Cardiac muscle cell (in vitro differentiated cells and primary cell): ENCODE measurements around the gene TMEM191C. TPM values are rescaled to one million over a fixed set of nuclear protein-coding genes. Genes with fewer than 3 reads are reported as not detected.
"Not testable (repeated sequence)": the region's sequence is repeated elsewhere in the genome, so short reads cannot be mapped to it uniquely, and the experiment has no call there.

Source experiments
- DNase-seq, 2 donors: peaks; one replicate each; pipeline versions ENCODE4 v3.0.0 to v3.0.0-alpha.2; 2010 to 2017; ENCODE audit warnings: low read depth in 1 of 2, low spot score in 1 of 2
- H3K27ac ChIP-seq: fragments of 200-600 bp; sonication (generic); 2 replicates; pipeline ENCODE4 v1.5.1; 2016
- H3K27me3 ChIP-seq: fragments of 200-600 bp; sonication (generic); 2 replicates; pipeline ENCODE4 v1.6.0; 2016; ENCODE audit warnings: control low read depth
- H3K36me3 ChIP-seq: fragments of 200-600 bp; sonication (generic); 2 replicates; pipeline ENCODE4 v1.5.1; 2016; ENCODE audit warnings: control low read depth
- H3K4me1 ChIP-seq: fragments of 200-600 bp; sonication (generic); 2 replicates; pipeline ENCODE4 v1.8.1; 2017; ENCODE audit warnings: low read depth, mild to moderate bottlenecking, mixed run types
- H3K4me3 ChIP-seq: fragments of 200-600 bp; sonication (generic); 2 replicates; pipeline ENCODE4 v1.5.1; 2016; ENCODE audit warnings: mild to moderate bottlenecking
- H3K9me3 ChIP-seq: fragments of 200-600 bp; sonication (generic); 2 replicates; pipeline ENCODE4 v1.5.1; 2017; ENCODE audit warnings: low read depth, mild to moderate bottlenecking, control low read depth
- polyA plus RNA-seq: library from polyadenylated mRNA; unstranded; fragments of >200 nt; fragmentation: Nextera tagmentation; extraction: Ambion mirVana; gene quantifications from 2 replicates; pipeline ENCODE4 v1.2.1, GENCODE V29; 2016
- total RNA-seq: library from RNA; depleted of rRNA; stranded (reverse); fragments of >200 nt; gene quantifications from 2 replicates; pipeline ENCODE4 v1.2.3, GENCODE V29; 2016

The TMEM191C gene
- 13.4 and 13.8 TPM in 2 replicates for total RNA-seq
- 11.3 and 11.8 TPM in 2 replicates for polyA plus RNA-seq

DNA sequence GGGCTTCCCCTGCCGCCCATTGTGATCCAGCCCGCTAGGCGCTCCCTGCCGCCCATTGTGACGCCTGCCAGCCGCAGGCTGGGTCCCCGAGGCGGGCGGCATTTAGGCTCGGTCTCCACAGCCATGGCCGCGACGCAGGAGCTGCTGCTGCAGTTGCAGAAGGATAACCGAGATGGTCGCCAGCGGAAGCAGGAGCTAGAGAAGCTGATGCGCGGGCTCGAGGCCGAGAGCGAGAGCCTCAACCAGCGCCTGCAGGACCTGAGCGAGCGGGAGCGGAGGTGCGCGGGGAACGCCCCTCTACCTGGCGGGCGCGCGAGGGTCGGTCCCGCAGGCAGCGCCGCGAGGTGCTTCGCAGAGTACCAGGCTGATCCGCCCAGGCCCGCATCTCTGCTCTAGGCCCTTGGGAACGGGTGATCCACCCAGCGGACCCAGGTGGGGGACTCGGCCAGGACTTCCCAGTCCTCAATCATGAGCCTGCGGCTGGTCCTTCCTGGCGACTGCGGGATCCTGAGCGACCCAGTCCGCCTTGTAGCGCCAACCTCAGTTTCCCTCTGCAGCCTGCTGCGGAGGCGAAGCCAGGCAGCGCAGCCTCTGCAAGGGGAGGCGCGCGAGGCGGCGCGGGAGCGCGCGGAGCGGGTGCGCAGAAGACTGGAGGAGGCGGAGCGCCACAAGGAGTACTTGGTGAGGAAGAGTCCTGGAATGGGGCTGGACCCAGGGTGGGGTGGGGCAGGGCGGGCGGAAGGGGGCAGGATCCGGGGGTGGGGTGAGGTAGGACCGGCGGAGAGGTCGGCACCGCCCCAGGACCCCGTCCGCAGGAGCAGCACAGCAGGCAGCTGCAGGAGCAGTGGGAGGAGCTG lies at the start of gene TMEM191C:
TSS of gene TMEM191C (plus strand) at position 51 of the 857 bp plus-strand sequence. CDS start at position 124, 73 bp downstream.
- H3K27ac ChIP-seq, DNase-seq: not testable (repeated sequence)

DNA sequence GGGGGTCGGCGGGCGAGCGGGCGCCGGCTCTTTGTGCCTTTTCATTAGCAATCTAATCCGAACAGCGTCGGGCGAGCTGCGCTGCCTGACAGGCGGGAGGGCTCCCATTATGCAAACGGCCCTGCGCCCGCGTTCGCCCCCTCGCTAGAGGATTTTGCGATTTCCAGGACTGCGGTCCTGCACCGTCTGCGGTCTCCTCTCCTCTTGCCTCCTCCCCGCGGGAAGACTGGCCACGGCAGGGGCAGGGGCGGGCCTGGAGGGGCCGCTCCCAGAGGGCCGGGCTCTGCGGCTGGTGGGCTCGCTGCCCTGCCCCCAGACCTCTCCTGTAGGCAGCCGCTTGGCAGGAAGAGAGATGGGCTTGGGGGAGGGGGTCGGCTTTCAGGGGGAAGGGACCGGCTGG lies 49.3 kb upstream of the TMEM191C start:
- not testable (repeated sequence) for H3K4me1 ChIP-seq, DNase-seq, H3K27me3 ChIP-seq, H3K36me3 ChIP-seq, H3K9me3 ChIP-seq
- H3K4me3 ChIP-seq: peak overlapping the region; percentile 33
- H3K27ac ChIP-seq: peak overlapping the region; percentile 51

More for the DNA sequence above, at the start of gene TMEM191C:
- H3K4me3 ChIP-seq: peak within 1 kb of the TSS; percentile 22
- H3K36me3 ChIP-seq, H3K27me3 ChIP-seq, H3K9me3 ChIP-seq, H3K4me1 ChIP-seq: not testable (repeated sequence)

GRCh38 chr22:21418974-21419638 lies 48.1 kb upstream of the TMEM191C start:
- not testable (repeated sequence) for H3K4me3 ChIP-seq, H3K36me3 ChIP-seq, H3K4me1 ChIP-seq, H3K9me3 ChIP-seq, H3K27me3 ChIP-seq, H3K27ac ChIP-seq, DNase-seq

GRCh38 chr22:21420180-21420763 lies 46.9 kb upstream of the TMEM191C start:
- H3K9me3 ChIP-seq, H3K4me3 ChIP-seq, H3K27me3 ChIP-seq, DNase-seq, H3K4me1 ChIP-seq, H3K36me3 ChIP-seq, H3K27ac ChIP-seq: not testable (repeated sequence)

DNA sequence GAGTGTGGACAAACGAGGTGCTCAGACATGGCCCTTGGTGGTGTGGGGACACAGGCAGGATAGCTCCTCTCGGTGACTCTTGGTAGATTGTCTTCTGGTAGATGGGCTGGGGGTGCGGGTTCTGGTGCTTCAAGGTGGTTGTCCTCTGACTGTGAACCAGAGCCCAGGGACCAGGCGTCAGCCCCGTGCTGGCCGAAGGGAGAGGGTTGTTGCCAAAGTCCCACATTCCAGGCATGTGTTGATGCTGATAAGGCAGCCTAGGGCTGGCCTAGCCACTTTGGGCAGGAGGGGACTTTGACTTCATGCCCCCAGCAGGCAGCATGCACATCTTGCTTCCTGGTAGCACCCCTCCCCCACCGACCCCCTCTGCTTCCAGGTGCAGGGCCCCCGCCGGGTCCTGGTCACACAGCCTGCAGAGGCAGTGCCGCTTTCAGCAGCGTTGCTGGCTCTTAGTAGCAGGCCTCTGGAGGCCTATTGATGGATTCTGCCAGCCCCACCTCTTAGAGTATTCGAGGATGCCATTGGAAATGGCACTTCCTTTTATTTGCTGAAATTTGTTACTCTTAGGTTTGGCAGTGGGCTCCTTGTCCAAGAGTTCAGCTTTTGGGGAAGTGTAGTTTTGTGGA lies 43.0 kb upstream of the TMEM191C start:
- not testable (repeated sequence) for H3K27me3 ChIP-seq, H3K27ac ChIP-seq, H3K36me3 ChIP-seq, H3K4me1 ChIP-seq, DNase-seq, H3K4me3 ChIP-seq, H3K9me3 ChIP-seq

DNA sequence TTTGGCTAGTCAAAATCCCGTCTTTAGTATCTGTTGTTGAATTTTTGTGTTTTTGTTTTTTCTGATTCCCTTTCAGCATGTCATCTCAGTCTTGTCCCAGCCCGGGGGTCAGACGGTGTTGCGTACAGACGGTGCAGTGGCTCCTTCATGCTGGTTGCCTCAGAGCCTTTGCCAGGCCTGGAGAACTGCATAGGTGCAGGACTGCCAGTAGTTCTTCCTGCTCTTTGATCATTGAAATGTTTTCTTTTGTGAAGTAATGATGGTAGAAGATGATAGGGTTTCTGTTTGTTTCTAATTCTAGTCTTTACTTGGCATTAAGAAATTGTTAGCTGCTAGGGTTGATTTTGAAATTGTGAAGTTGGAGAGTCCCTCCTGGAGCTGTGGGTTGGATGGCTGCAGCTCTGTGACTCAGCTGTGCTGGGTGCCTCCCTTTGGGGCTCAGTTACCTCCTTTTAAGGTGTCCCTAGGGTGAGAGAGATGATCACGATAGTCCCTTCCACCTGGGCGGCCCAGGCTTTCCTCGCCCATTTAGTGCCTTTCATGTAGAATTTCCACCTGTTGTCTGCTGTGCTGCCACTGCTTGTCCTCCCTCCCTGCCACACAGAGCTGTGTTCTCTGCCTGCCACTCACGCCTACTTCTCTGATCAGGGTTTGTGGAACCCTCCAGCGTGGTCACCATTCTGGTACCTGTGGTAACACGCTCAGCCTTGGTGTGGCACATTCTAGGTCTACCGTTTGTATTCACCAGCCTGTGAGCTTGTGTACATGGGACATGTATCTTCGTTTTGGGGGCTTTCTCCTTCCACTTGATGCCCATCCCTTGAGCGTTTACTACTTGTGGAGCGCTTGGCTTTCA lies 32.6 kb upstream of the TMEM191C start:
- not testable (repeated sequence) for H3K4me3 ChIP-seq, H3K27ac ChIP-seq, H3K36me3 ChIP-seq, H3K27me3 ChIP-seq, H3K4me1 ChIP-seq, H3K9me3 ChIP-seq, DNase-seq

DNA sequence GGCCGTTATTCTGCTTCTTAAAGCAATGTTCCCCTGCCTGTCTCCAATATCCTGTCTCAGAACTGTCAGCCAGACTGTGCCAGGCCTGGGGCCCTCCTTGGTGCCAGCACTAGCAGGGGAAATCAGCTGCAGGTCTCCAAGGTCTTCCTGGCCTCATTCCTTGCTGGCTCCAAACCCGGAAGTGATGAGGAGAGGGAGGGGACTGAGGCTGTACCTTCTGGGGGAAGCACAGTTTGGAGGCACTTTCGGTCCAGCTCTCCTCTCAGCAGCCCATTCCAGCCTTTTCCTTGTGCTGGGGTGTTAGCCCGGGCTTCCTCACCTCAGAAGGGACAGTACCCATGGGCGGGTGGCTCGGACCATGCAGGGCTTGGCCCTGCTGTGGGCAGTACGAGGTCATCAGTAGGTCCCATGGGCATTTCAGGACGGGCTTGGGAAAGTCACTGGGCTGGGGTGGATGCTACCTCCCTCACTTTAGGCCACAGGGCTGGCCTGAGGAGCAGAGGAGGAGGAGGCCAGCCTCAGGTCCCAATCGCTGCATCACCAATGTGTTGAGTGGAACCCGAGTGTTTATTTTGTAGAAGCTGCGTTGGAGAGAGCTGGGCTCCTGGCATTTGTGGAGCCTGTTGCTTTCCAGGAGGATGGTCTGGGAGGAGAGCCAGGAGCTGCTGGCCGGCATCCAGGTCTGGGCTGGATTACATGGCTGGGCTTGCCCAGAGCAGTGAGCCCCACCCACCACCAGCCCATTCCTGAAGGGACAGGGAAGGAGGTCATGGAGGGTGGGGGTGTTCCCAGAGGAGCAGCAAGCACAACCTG lies 31.0 kb upstream of the TMEM191C start:
- peak overlapping the region; percentile 60 for H3K27ac ChIP-seq
- H3K9me3 ChIP-seq, H3K4me1 ChIP-seq, DNase-seq, H3K27me3 ChIP-seq, H3K36me3 ChIP-seq, H3K4me3 ChIP-seq: not testable (repeated sequence)

- not testable (repeated sequence) for H3K27ac ChIP-seq, H3K9me3 ChIP-seq
Measured at GRCh38 chr22:21438013-21438412, 29.2 kb upstream of the TMEM191C start.

GRCh38 chr22:21440018-21440636 lies 27.1 kb upstream of the TMEM191C start:
- not testable (repeated sequence) for H3K27me3 ChIP-seq, DNase-seq, H3K36me3 ChIP-seq, H3K27ac ChIP-seq, H3K9me3 ChIP-seq, H3K4me1 ChIP-seq, H3K4me3 ChIP-seq

More at GRCh38 chr22:21438013-21438412, 29.2 kb upstream of the TMEM191C start:
- not testable (repeated sequence) for H3K4me1 ChIP-seq, DNase-seq, H3K4me3 ChIP-seq, H3K36me3 ChIP-seq, H3K27me3 ChIP-seq

DNA sequence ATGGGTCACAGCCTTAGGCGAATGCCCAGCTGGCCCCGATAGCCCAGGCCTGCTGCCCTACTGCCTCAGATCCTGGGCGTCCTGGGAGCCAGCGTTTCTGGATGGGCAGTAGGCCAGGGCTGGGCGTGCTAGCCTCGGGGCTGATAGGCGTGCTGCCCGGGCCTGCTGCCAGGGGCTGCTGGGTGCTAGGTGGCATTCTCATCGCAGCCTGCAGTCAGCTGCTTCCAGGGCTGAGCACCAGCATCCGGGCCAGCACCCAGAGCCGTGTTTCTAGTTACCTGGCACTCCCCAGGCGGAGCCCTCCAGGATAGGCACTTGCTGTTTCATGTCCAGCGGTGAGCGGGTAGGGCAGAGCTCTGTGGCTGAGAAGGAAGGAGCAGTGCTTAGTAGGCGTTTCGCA lies 26.5 kb upstream of the TMEM191C start:
- H3K9me3 ChIP-seq, H3K27ac ChIP-seq, H3K4me1 ChIP-seq, H3K36me3 ChIP-seq, DNase-seq, H3K27me3 ChIP-seq, H3K4me3 ChIP-seq: not testable (repeated sequence)

GRCh38 chr22:21441170-21441569 lies 26.0 kb upstream of the TMEM191C start:
- not testable (repeated sequence) for H3K36me3 ChIP-seq, H3K27me3 ChIP-seq, H3K4me1 ChIP-seq, H3K4me3 ChIP-seq, DNase-seq, H3K9me3 ChIP-seq
- peak overlapping the region; percentile 31 for H3K27ac ChIP-seq

- H3K4me3 ChIP-seq, H3K4me1 ChIP-seq, H3K27ac ChIP-seq, H3K9me3 ChIP-seq, H3K27me3 ChIP-seq, DNase-seq, H3K36me3 ChIP-seq: not testable (repeated sequence)
Measured at GRCh38 chr22:21442123-21442522, 25.1 kb upstream of the TMEM191C start.
